Fibroblast of the aortic adventitia (primary cell): ENCODE measurements around the gene CSF1. TPM values are rescaled to one million over a fixed set of nuclear protein-coding genes. Genes with fewer than 3 reads are reported as not detected.
A peak's percentile ranks its signal among the peaks of the same experiment; 100 is the strongest.
"Not testable (repeated sequence)": the region's sequence is repeated elsewhere in the genome, so short reads cannot be mapped to it uniquely, and the experiment has no call there.

ENCODE experiments used
- DNase-seq: peaks from one replicate; pipeline ENCODE4 v3.0.0-alpha.2; 2010; ENCODE audit warnings: low read depth
- H3K4me3 ChIP-seq: 2 replicates; pipeline ENCODE4 v1.5.1; 2011; ENCODE audit warnings: low read depth, mild to moderate bottlenecking, control low read depth, low read length, moderate library complexity
- CTCF ChIP-seq: IDR thresholded peaks from 2 replicates; pipeline ENCODE4 v1.5.1; 2011; ENCODE audit warnings: mild to moderate bottlenecking, low read length, control low read depth, inconsistent platforms; ENCODE audit not compliant: insufficient read depth
- total RNA-seq: library from RNA; depleted of rRNA; stranded (reverse); fragments of >200 nt; gene quantifications from 2 replicates; pipeline ENCODE4 v1.2.3, GENCODE V29; 2012; ENCODE audit warnings: low replicate concordance

CSF1 gene
- total RNA-seq, 1 donor: 61.9 TPM

GRCh38 chr1:109913360-109913879 is 2.8 kb downstream of the CSF1 start:
- no peak for DNase-seq
- H3K4me3 ChIP-seq: peak overlapping the region; percentile 97
- TF ChIP-seq CTCF: no peak

GRCh38 chr1:109914587-109915240 is 4.1 kb downstream of the CSF1 start:
- H3K4me3 ChIP-seq: peak overlapping the region; percentile 97

GRCh38 chr1:109917051-109917767 is 6.6 kb downstream of the CSF1 start:
- H3K4me3 ChIP-seq: no peak overlapping the region
- no peak for TF ChIP-seq CTCF

More at GRCh38 chr1:109914587-109915240, 4.1 kb downstream of the CSF1 start:
- DNase-seq: peak; percentile 88
- TF ChIP-seq CTCF: no peak

GRCh38 chr1:109917768-109918606 is 7.3 kb downstream of the CSF1 start:
- DNase-seq: no peak
- no peak overlapping the region for H3K4me3 ChIP-seq
- TF ChIP-seq CTCF: no peak

More at GRCh38 chr1:109917051-109917767, 6.6 kb downstream of the CSF1 start:
- DNase-seq: no peak

GRCh38 chr1:109918671-109919070 is 8.0 kb downstream of the CSF1 start:
- H3K4me3 ChIP-seq: no peak overlapping the region
- DNase-seq: no peak
- TF ChIP-seq CTCF: no peak

GRCh38 chr1:109919303-109919702 is 8.7 kb downstream of the CSF1 start:
- TF ChIP-seq CTCF: no peak
- DNase-seq: no peak
- no peak overlapping the region for H3K4me3 ChIP-seq

- H3K4me3 ChIP-seq, DNase-seq: not testable (repeated sequence)
These were observed 9.7 kb downstream of the CSF1 start for GRCh38 chr1:109920391-109920790.
